GM12875 (cell line): Measurements from ENCODE around the gene SYCP2.
"Not testable (repeated sequence)": the region's sequence is repeated elsewhere in the genome, so short reads cannot be mapped to it uniquely, and the experiment has no call there.

Source experiments
- H3K4me3 ChIP-seq: one replicate; pipeline ENCODE4 v1.5.1; 2011; ENCODE audit warnings: low read depth, low read length, control low read depth
- CTCF ChIP-seq: IDR thresholded peaks from 2 replicates; pipeline ENCODE4 v1.5.1; 2011; ENCODE audit warnings: low read depth, mild to moderate bottlenecking, control low read depth, inconsistent platforms, low read length, moderate library complexity, borderline replicate concordance; ENCODE audit not compliant: insufficient read depth

SYCP2 gene

GRCh38 chr20:59911041-59911440, 22.4 kb downstream of the SYCP2 start:
- TF ChIP-seq CTCF, result no peak
- H3K4me3 ChIP-seq, result no peak overlapping the region

- H3K4me3 ChIP-seq, result no peak overlapping the region
- TF ChIP-seq CTCF, result no peak
Measured at GRCh38 chr20:59908855-59909254, 24.6 kb downstream of the SYCP2 start.

- TF ChIP-seq CTCF, result no peak
- no peak overlapping the region for H3K4me3 ChIP-seq
Measured at GRCh38 chr20:59903621-59904020, 29.8 kb downstream of the SYCP2 start.

- no peak overlapping the region for H3K4me3 ChIP-seq
- no peak for TF ChIP-seq CTCF
Measured at GRCh38 chr20:59902470-59902869, 31.0 kb downstream of the SYCP2 start.

- no peak for TF ChIP-seq CTCF
- H3K4me3 ChIP-seq, result no peak overlapping the region
Measured at GRCh38 chr20:59895908-59896307, 37.5 kb downstream of the SYCP2 start.

GRCh38 chr20:59891581-59891980, 41.9 kb downstream of the SYCP2 start:
- TF ChIP-seq CTCF, result no peak

GRCh38 chr20:59890035-59890434, 43.4 kb downstream of the SYCP2 start:
- H3K4me3 ChIP-seq, result not testable (repeated sequence)

More at GRCh38 chr20:59891581-59891980, 41.9 kb downstream of the SYCP2 start:
- H3K4me3 ChIP-seq, result no peak overlapping the region

- no peak overlapping the region for H3K4me3 ChIP-seq
- TF ChIP-seq CTCF, result no peak
Measured at GRCh38 chr20:59888050-59888449, 45.4 kb downstream of the SYCP2 start.
